ENCODE results near the gene TGM4. TPM values are rescaled to one million over a fixed set of nuclear protein-coding genes. Genes with fewer than 3 reads are reported as not detected.

The TGM4 gene
- total and polyA plus RNA-seq, 5 donors = not detected

DNA sequence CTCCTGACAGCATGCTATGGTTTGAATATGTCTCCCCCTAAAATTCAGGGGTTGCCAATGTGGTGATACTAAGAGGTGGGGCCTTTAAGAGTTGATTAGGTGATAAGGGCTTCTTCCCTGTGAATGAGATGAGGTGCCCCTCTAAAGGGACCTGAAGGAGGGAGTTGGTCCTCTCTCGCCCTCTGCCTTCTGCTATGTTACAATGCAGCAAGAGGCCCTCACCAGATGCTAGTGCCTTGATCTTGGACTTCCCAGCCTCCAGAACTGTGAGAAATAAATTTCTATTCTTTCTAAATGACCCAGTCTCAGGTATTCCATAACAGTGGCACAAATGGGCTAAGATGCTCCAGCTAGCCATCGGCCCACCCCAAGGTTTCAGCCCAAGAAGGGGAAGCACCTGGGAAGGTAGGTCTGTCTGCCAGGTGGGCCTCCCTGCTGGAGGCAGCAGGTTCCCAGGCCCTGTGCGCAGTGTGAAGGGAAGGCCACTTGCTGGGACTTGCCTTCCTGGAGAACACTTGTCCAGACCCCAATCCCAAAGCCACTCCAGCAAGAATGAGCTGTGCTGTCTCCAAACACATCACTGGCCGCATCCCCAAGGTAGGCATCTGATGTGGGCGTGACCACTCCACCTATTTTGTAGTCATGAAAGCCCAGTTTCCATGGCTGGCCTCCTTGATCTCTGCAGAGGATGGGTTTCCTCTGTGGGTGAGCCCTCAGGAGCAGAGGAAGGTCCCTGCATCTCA lies 9.0 kb downstream of the TGM4 start:
- DNase-seq = no peak
- intact Hi-C loops (cut with DNase I) = no loop called here
- Histone ChIP-seq H3K27ac (ENCODE audit: low read length) (no peak overlapping the region), H3K27me3 (ENCODE audit: control insufficient read depth, insufficient read depth) (no peaks in the 10 kb centered on the region), H3K9me3 (ENCODE audit: control insufficient read depth, low read length) (no peaks in the 10 kb centered on the region), H3K4me1 (ENCODE audit: control insufficient read depth, insufficient read depth, low read length) (no peaks in the 10 kb centered on the region), H3K4me3 (ENCODE audit: low read length) (no peak overlapping the region)
- ATAC-seq = no peak
- 93% methylated on average over 5 of the region's 5 CpGs for WGBS

- Histone ChIP-seq H3K4me1 (ENCODE audit: control insufficient read depth, insufficient read depth, low read length) (no peaks in the 10 kb centered on the region), H3K4me3 (ENCODE audit: low read length) (no peak overlapping the region), H3K27me3 (ENCODE audit: control insufficient read depth, insufficient read depth) (no peaks in the 10 kb centered on the region), H3K9me3 (ENCODE audit: control insufficient read depth, low read length) (no peaks in the 10 kb centered on the region), H3K27ac (ENCODE audit: low read length) (no peak overlapping the region)
- WGBS = 35% methylated on average over 4 of the region's 4 CpGs
- DNase-seq = no peak
- peak in 1 of 2 donors; percentile 55 for ATAC-seq
- intact Hi-C loops (cut with DNase I) = no loop called here
These were observed 9.6 kb downstream of the TGM4 start for GRCh38 chr3:44883999-44884431.

DNA sequence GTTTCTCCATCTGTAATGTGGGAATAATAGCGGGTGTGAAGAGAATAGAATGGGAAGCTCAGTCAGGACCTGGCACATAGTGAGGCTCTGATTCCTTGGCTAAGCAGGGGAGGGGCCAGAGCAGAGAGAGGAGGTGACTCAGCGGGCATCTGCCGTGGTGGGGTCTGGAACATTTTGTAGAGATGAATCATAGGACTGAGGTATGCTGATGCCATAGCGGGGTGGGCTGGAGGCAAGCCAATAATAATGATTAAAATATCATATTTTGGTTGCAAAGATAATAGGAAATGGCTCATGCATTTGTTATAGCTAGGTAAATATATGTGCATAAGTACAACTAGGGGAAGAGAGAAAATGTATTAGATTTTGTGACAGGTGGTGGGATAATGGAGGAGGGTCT lies 11.2 kb downstream of the TGM4 start:
- WGBS = 54% methylated on average over 4 of the region's 4 CpGs
- no peak overlapping the region for H3K4me3 ChIP-seq (ENCODE audit: low read length)
- H3K9me3 ChIP-seq (ENCODE audit: control insufficient read depth, low read length) = no peaks in the 10 kb centered on the region
- ATAC-seq = peak in 1 of 2 donors; percentile 34
- no peaks in the 10 kb centered on the region for H3K27me3 ChIP-seq (ENCODE audit: control insufficient read depth, insufficient read depth)
- no peak for DNase-seq
- intact Hi-C loops (cut with DNase I) = no loop called here
- H3K27ac ChIP-seq (ENCODE audit: low read length) = no peak overlapping the region
- H3K4me1 ChIP-seq (ENCODE audit: control insufficient read depth, insufficient read depth, low read length) = no peaks in the 10 kb centered on the region

DNA sequence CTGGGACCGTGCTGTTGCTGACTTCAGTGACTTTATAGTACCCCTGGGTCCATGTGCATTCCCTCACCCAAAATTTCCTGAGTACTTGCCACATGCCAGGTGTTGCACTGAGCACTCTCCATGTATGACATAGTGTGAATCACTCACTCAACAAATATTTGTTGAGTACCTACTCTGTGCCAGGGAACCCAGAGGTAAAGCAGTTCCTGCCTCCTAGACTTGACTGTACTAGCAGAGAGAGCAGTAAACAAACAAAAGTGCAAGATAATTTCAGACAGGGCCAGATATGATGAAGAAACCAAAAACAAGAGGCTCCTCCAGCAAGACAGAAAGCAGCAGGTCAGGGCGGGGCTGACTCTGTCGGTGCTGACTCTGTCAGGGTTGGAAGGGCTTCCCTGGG lies 12.2 kb downstream of the TGM4 start:
- DNase-seq (no peak), ATAC-seq (no peak)
- Histone ChIP-seq H3K4me1 (ENCODE audit: control insufficient read depth, insufficient read depth, low read length) (no peaks in the 10 kb centered on the region), H3K27ac (ENCODE audit: low read length) (no peak overlapping the region), H3K9me3 (ENCODE audit: control insufficient read depth, low read length) (no peaks in the 10 kb centered on the region), H3K4me3 (ENCODE audit: low read length) (no peak overlapping the region), H3K27me3 (ENCODE audit: control insufficient read depth, insufficient read depth) (no peaks in the 10 kb centered on the region)
- WGBS = 59% methylated on average over 3 of the region's 3 CpGs
- intact Hi-C loops (cut with DNase I) = no loop called here

DNA sequence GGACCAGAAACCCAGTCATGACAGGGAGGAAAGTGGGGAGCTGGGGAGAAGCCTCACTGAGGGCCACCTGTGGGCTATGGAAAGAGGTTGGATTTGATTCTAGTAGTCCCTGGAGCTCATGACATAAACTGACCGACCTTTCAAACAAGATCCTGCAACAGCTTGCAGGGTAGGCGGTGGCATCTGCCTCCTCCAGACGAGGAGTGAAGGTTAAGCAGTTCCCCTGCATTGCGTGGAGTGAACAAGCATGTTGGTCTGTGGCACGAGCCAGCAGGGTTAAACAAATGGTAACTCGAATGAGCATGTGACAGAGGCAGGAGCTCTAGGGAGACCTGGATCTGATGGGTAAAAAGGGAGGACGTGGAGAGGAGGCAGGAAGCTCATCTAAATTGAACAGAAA lies 12.7 kb downstream of the TGM4 start:
- no peaks in the 10 kb centered on the region for H3K27me3 ChIP-seq (ENCODE audit: control insufficient read depth, insufficient read depth)
- no peak for DNase-seq
- no peak for ATAC-seq

DNA sequence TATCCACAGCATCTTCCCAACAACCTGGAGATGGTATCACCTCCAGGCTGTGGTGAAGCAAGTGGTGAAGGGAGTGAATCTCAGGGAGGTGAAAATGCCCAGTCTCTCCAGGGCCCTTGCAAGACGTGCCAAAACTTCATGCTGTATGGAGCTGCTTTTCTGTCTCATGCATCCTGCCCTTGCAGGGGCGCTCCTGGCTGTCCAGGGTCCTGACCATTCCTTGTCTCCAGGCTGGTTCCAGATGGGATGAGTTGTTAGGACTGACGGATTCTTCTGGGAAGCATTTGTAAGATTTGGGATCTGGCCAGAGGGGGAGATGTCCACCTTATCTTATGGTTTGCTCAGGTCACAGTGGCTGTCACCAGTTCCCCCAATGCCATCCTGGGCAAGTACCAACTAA lies 15.8 kb downstream of the TGM4 start:
- Histone ChIP-seq H3K9me3 (ENCODE audit: control insufficient read depth, low read length) (no peaks in the 10 kb centered on the region), H3K4me1 (ENCODE audit: control insufficient read depth, insufficient read depth, low read length) (no peaks in the 10 kb centered on the region), H3K27ac (ENCODE audit: low read length) (no peak overlapping the region), H3K4me3 (ENCODE audit: low read length) (no peak overlapping the region), H3K27me3 (ENCODE audit: control insufficient read depth, insufficient read depth) (no peaks in the 10 kb centered on the region)
- ATAC-seq (no peak), DNase-seq (no peak)
- intact Hi-C loops (cut with DNase I) = no loop called here
- WGBS = 40% methylated on average over 3 of the region's 3 CpGs

More for the DNA sequence above, 12.7 kb downstream of the TGM4 start:
- Histone ChIP-seq H3K9me3 (ENCODE audit: control insufficient read depth, low read length) (no peaks in the 10 kb centered on the region), H3K27ac (ENCODE audit: low read length) (no peak overlapping the region), H3K4me1 (ENCODE audit: control insufficient read depth, insufficient read depth, low read length) (no peaks in the 10 kb centered on the region), H3K4me3 (ENCODE audit: low read length) (no peak overlapping the region)
- 73% methylated on average over 7 of the region's 7 CpGs for WGBS
- intact Hi-C loops (cut with DNase I) = no loop called here

- WGBS = 68% methylated on average over 3 of the region's 3 CpGs
- H3K4me3 ChIP-seq (ENCODE audit: low read length) = no peak overlapping the region
- H3K9me3 ChIP-seq (ENCODE audit: control insufficient read depth, low read length) = no peaks in the 10 kb centered on the region
- ATAC-seq (no peak), DNase-seq (no peak)
- H3K4me1 ChIP-seq (ENCODE audit: control insufficient read depth, insufficient read depth, low read length) = no peaks in the 10 kb centered on the region
- no peaks in the 10 kb centered on the region for H3K27me3 ChIP-seq (ENCODE audit: control insufficient read depth, insufficient read depth)
- intact Hi-C loops (cut with DNase I) = no loop called here
- no peak overlapping the region for H3K27ac ChIP-seq (ENCODE audit: low read length)
These were observed 16.4 kb downstream of the TGM4 start for GRCh38 chr3:44890852-44891251.

GRCh38 chr3:44892689-44893088 lies 18.3 kb downstream of the TGM4 start:
- intact Hi-C loops (cut with DNase I) = no loop called here
- H3K4me1 ChIP-seq (ENCODE audit: control insufficient read depth, insufficient read depth, low read length) = no peaks in the 10 kb centered on the region
- H3K27ac ChIP-seq (ENCODE audit: low read length) = no peak overlapping the region
- no peak overlapping the region for H3K4me3 ChIP-seq (ENCODE audit: low read length)
- DNase-seq (no peak), ATAC-seq (no peak)
- no peaks in the 10 kb centered on the region for H3K9me3 ChIP-seq (ENCODE audit: control insufficient read depth, low read length)
- no peaks in the 10 kb centered on the region for H3K27me3 ChIP-seq (ENCODE audit: control insufficient read depth, insufficient read depth)
- WGBS = 89% methylated on average over 3 of the region's 3 CpGs

DNA sequence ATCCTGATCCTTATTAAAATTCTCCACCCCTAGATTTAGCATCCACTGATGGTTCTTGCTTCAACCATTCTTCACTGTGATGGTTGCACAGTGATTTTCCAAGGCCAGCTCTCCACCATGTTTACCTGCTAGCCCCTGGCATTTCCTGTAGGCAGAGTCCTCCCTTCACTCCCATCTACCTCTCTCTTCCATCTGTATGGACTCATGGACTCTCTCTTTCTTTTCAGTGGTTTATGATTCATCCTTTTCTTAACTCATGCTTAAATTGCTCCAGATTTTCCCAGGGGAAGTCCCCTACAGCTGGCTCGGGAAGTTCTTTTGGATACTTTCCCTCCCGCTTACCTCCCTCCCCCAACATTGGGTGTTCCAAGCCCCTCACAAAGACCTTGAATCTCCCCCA lies 18.7 kb downstream of the TGM4 start:
- intact Hi-C loops (cut with DNase I) = no loop called here
- DNase-seq (no peak), ATAC-seq (no peak)
- no peak overlapping the region for H3K4me3 ChIP-seq (ENCODE audit: low read length)
- no peaks in the 10 kb centered on the region for H3K4me1 ChIP-seq (ENCODE audit: control insufficient read depth, insufficient read depth, low read length)
- no peaks in the 10 kb centered on the region for H3K27me3 ChIP-seq (ENCODE audit: control insufficient read depth, insufficient read depth)
- H3K27ac ChIP-seq (ENCODE audit: low read length) = no peak overlapping the region
- 52% methylated on average over 2 of the region's 2 CpGs for WGBS
- no peaks in the 10 kb centered on the region for H3K9me3 ChIP-seq (ENCODE audit: control insufficient read depth, low read length)

DNA sequence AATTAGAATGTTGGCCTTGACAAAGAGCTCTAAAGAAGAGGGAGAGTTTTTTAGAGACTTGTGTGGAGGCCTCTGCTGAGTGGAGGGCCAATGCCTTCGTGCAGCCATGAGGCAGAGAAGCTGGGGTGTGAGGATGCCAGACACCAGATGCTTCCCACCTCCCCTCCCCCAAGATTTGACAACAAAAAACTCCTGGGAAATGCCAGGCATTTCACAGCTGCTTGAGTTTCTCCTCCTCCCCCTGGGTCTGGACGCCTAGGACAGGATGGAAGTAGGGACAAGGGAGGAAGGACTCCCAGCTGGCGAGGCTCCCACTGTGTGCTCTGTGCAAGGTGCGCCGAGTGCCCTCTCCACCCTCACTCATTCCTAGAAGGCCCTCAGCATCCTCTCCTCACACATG lies 20.1 kb downstream of the TGM4 start:
- no peak for ATAC-seq
- Histone ChIP-seq H3K9me3 (ENCODE audit: control insufficient read depth, low read length) (no peaks in the 10 kb centered on the region), H3K27me3 (ENCODE audit: control insufficient read depth, insufficient read depth) (no peaks in the 10 kb centered on the region), H3K4me1 (ENCODE audit: control insufficient read depth, insufficient read depth, low read length) (no peaks in the 10 kb centered on the region), H3K4me3 (ENCODE audit: low read length) (no peak overlapping the region), H3K27ac (ENCODE audit: low read length) (no peak overlapping the region)
- no peak for DNase-seq
- 43% methylated on average over 5 of the region's 5 CpGs for WGBS
- intact Hi-C loops (cut with DNase I) = no loop called here

DNA sequence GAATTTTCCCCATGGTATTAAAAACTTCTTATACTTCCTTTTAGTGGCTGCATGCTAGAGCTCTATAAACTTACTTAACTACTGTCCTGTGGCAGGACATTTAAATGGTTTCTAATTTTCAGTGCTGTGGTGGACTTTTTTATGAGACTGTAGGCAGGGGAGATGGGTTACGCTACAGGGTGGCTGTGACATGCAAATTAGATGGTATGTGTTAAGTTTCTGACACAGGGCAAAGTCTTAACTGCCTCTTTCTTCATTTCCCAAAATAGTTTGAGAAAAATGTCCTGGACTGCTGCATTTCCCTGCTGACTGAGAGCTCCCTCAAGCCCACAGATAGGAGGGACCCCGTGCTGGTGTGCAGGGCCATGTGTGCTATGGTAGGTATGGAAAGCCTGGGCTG lies 22.0 kb downstream of the TGM4 start:
- 71% methylated on average over 2 of the region's 2 CpGs for WGBS
- no peak for ATAC-seq
- H3K4me3 ChIP-seq (ENCODE audit: low read length) = no peak overlapping the region
- no peaks in the 10 kb centered on the region for H3K4me1 ChIP-seq (ENCODE audit: control insufficient read depth, insufficient read depth, low read length)
- no peak for DNase-seq
- H3K27me3 ChIP-seq (ENCODE audit: control insufficient read depth, insufficient read depth) = no peaks in the 10 kb centered on the region
- intact Hi-C loops (cut with DNase I) = no loop called here
- H3K9me3 ChIP-seq (ENCODE audit: control insufficient read depth, low read length) = no peaks in the 10 kb centered on the region
- no peak overlapping the region for H3K27ac ChIP-seq (ENCODE audit: low read length)

Data from right cardiac atrium (tissue), 5 donors.